ENCODE measurements around the gene CAMSAP1. TPM values are rescaled to one million over a fixed set of nuclear protein-coding genes. Genes with fewer than 3 reads are reported as not detected.

Gene CAMSAP1
- total and polyA plus RNA-seq, 4 donors = 41.7 to 58.8 (median 45.0) TPM

DNA sequence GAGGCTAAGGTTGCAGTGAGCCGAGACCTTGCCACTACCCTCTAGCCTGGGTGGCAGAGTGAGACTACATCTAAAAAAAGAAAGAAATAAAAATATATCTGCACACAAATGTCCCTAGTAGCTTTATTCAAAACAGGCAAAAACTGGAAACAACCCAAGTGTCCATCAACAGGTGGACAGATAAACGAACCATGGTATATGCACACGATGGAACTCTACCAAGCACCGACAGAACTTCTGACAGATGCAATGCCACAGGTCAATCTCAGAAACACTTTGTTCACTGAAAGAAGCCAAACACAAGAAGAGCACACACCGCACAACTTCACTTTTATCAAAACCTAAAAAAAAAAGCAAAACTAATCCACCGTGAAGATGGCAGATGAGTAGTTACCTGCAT is 30.4 kb downstream of the CAMSAP1 start:
- 85% methylated on average over 2 of the region's 6 CpGs for WGBS (ENCODE audit: insufficient coverage)
- H3K36me3 ChIP-seq (ENCODE audit: control insufficient read depth, insufficient read depth, low read length) = peaks cover 17% of the 10 kb centered on the region
- DNase-seq (ENCODE audit: low read depth in 4 of 6, low spot score in 6 of 6) = no peak

DNA sequence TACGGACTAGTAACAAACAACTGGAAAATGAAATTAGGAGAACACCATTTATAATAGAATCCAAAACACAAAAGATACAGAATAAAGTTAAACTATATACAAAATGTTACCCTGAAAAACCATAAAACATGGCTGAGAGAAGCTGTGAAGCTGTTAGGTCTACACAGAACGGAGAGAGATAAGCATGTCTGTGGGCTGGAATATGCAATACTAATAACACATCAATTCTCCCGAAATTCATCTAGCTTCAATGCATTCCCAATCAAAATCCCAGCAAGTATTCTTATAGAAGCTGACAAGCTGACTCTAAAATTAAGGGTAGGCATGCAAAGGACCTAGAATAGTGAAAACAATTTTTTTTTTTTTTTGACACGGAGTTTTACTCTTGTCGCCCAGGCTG is 32.5 kb downstream of the CAMSAP1 start:
- Histone ChIP-seq H3K27me3 (ENCODE audit: control insufficient read depth, insufficient read depth, low read length) (no peaks in the 10 kb centered on the region), H3K27ac (ENCODE audit: low read depth, low read length) (no peak overlapping the region), H3K4me1 (ENCODE audit: control insufficient read depth, insufficient read depth, low read length) (peaks cover 3% of the 10 kb centered on the region), H3K9me3 (ENCODE audit: control insufficient read depth, insufficient read depth, low read length) (no peaks in the 10 kb centered on the region), H3K36me3 (ENCODE audit: control insufficient read depth, insufficient read depth, low read length) (peaks cover 5% of the 10 kb centered on the region), H3K4me3 (ENCODE audit: low read depth, low read length) (no peak overlapping the region)
- no peak for DNase-seq (ENCODE audit: low read depth in 4 of 6, low spot score in 6 of 6)
- WGBS (ENCODE audit: insufficient coverage) = no CpG with 5 or more reads among the region's 5 CpGs

More for the DNA sequence above, 30.4 kb downstream of the CAMSAP1 start:
- H3K27me3 ChIP-seq (ENCODE audit: control insufficient read depth, insufficient read depth, low read length) = no peaks in the 10 kb centered on the region
- no peak overlapping the region for H3K27ac ChIP-seq (ENCODE audit: low read depth, low read length)
- no peaks in the 10 kb centered on the region for H3K9me3 ChIP-seq (ENCODE audit: control insufficient read depth, insufficient read depth, low read length)
- H3K4me3 ChIP-seq (ENCODE audit: low read depth, low read length) = no peak overlapping the region
- H3K4me1 ChIP-seq (ENCODE audit: control insufficient read depth, insufficient read depth, low read length) = peaks cover 9% of the 10 kb centered on the region

DNA sequence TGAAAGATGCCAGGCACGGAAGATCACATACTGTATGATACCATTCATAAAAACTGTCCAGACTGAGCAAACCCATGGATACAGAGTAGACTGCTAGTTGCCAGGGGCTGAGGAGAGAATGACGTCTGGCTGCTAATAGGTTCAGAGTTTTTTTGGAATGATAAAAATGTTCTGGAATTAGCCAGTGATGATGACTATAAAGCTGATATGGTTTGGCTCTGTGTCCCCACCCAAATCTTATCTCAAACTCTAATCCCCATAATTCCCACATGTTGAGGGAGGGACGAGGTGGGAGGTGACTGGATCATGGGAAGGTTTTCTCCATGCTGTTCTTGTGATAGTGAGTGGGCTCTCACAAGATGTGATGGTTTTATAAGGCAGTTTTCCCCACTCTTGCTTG is 37.4 kb downstream of the CAMSAP1 start:
- Histone ChIP-seq H3K27ac (ENCODE audit: low read depth, low read length) (no peak overlapping the region), H3K4me1 (ENCODE audit: control insufficient read depth, insufficient read depth, low read length) (peaks cover 3% of the 10 kb centered on the region), H3K27me3 (ENCODE audit: control insufficient read depth, insufficient read depth, low read length) (no peaks in the 10 kb centered on the region), H3K9me3 (ENCODE audit: control insufficient read depth, insufficient read depth, low read length) (no peaks in the 10 kb centered on the region), H3K36me3 (ENCODE audit: control insufficient read depth, insufficient read depth, low read length) (peaks cover 11% of the 10 kb centered on the region), H3K4me3 (ENCODE audit: low read depth, low read length) (no peak overlapping the region)
- no CpG with 5 or more reads among the region's 3 CpGs for WGBS (ENCODE audit: insufficient coverage)
- no peak for DNase-seq (ENCODE audit: low read depth in 4 of 6, low spot score in 6 of 6)

DNA sequence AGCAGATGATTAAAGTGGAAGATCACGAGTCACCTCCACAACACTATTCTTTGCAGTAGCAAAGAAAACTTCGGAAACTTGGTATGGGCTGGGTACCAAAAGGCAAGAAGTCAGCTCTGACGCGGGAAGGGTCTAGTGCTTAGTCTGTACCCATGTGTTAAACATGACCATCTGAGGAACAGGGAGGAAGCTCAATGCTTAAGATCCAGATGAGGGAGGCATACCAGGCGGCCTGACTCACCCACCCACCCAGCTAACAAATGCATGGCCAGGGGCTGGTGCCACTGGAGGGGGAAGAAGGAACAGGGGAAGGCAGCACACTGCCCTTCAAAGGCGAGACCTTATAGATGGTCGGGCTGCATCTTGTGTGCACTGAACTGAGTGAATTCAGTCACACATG is 41.8 kb downstream of the CAMSAP1 start:
- no peak overlapping the region for H3K27ac ChIP-seq (ENCODE audit: low read depth, low read length)
- no peak for DNase-seq (ENCODE audit: low read depth in 4 of 6, low spot score in 6 of 6)
- WGBS (ENCODE audit: insufficient coverage) = 98% methylated on average over 3 of the region's 7 CpGs
- H3K27me3 ChIP-seq (ENCODE audit: control insufficient read depth, insufficient read depth, low read length) = no peaks in the 10 kb centered on the region
- H3K4me1 ChIP-seq (ENCODE audit: control insufficient read depth, insufficient read depth, low read length) = peaks cover 3% of the 10 kb centered on the region
- H3K9me3 ChIP-seq (ENCODE audit: control insufficient read depth, insufficient read depth, low read length) = no peaks in the 10 kb centered on the region
- peaks cover 21% of the 10 kb centered on the region for H3K36me3 ChIP-seq (ENCODE audit: control insufficient read depth, insufficient read depth, low read length)
- no peak overlapping the region for H3K4me3 ChIP-seq (ENCODE audit: low read depth, low read length)

DNA sequence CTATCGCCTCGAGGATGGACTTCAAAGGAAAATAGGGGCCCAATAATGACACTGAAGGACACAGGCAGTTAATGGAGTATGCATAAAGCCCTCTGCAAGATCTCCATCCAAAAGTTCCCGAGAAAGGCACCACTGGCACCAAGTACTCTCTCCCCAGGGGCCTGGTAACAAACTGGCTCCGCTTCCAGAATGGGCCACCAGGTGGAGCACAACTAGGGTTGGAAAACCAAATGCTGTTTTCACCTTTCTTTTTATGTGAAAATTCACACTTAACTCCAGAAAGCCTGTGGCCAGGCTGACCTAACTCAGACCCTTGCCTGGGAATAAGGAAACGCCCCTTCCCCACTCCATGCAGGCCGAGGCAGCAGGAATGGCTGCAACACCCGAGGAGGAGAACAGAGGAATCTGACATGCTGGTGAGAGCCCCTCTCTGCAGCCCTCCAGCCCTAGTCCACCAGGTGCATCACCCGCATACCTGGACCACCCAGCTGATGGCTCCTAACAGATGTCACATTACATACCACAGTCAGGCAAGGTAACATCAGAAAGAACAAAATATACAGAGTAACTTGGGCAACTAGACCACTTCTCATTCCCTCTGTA is 42.8 kb downstream of the CAMSAP1 start:
- DNase-seq (ENCODE audit: low read depth in 4 of 6, low spot score in 6 of 6) = peak in 4 of 6 donors; percentile 38 to 85 (median 61)
- Histone ChIP-seq H3K36me3 (ENCODE audit: control insufficient read depth, insufficient read depth, low read length) (peaks cover 25% of the 10 kb centered on the region), H3K4me3 (ENCODE audit: low read depth, low read length) (no peak overlapping the region), H3K27me3 (ENCODE audit: control insufficient read depth, insufficient read depth, low read length) (no peaks in the 10 kb centered on the region), H3K4me1 (ENCODE audit: control insufficient read depth, insufficient read depth, low read length) (peaks cover 3% of the 10 kb centered on the region), H3K27ac (ENCODE audit: low read depth, low read length) (no peak overlapping the region), H3K9me3 (ENCODE audit: control insufficient read depth, insufficient read depth, low read length) (no peaks in the 10 kb centered on the region)
- 28% methylated on average over 8 of the region's 8 CpGs for WGBS (ENCODE audit: insufficient coverage)

DNA sequence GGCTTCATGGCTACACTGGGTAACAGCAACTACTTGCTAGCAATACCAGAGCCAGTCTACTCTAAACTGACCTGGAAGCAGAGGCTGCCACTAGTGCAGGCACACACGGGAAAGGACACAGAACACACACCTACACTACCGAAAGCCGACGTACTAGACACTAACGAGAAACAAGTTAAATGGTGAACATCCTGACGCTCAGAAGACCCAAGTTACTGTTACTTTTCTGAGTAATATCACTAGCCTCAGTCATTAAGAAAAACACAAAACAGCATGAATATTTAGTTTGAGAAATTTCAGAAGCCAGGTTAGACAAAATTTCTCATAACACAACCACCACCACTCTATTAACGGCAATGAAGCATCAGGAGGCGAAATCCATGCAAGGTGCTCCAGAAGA is 44.5 kb downstream of the CAMSAP1 start:
- DNase-seq (ENCODE audit: low read depth in 4 of 6, low spot score in 6 of 6) = no peak
- H3K4me1 ChIP-seq (ENCODE audit: control insufficient read depth, insufficient read depth, low read length) = peaks cover 3% of the 10 kb centered on the region
- H3K27me3 ChIP-seq (ENCODE audit: control insufficient read depth, insufficient read depth, low read length) = no peaks in the 10 kb centered on the region
- H3K4me3 ChIP-seq (ENCODE audit: low read depth, low read length) = no peak overlapping the region
- peaks cover 30% of the 10 kb centered on the region for H3K36me3 ChIP-seq (ENCODE audit: control insufficient read depth, insufficient read depth, low read length)
- 97% methylated on average over 3 of the region's 8 CpGs for WGBS (ENCODE audit: insufficient coverage)
- H3K27ac ChIP-seq (ENCODE audit: low read depth, low read length) = no peak overlapping the region
- no peaks in the 10 kb centered on the region for H3K9me3 ChIP-seq (ENCODE audit: control insufficient read depth, insufficient read depth, low read length)

DNA sequence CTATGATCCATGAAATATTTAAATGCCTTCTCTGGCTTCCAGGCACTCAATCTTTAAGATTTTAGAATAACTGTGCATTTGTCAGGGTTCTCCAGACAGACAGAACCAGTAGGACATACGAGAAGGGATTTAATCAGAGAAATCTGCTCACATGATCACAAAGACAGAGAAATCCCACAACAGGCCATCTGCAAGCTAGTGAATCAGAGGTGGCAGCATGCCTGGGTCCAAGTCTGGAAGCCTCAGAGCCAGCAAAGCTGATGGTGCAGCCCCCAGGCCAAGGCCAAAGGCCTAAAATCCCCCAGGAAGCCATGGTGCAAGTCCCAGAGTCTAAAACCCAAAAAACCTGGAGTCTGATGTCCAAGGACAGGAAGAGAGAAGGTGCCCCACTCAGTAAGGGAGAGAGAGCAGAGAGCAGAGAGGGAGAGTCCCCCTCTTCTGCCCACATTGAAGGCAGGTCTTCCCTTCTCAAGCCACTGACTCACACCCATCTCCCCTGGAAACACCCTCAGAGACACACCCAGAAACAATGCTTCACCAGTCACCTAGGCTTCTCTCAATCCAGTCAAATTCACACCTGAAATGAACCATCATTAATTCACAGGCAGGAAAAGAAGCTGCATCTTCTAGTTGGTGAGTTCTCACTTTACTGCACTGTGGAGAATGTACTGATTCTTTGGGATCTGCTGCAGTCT is 48.7 kb downstream of the CAMSAP1 start:
- no peak overlapping the region for H3K27ac ChIP-seq (ENCODE audit: low read depth, low read length)
- WGBS (ENCODE audit: insufficient coverage) = 100% methylated on average over 1 of the region's 1 CpG
- DNase-seq (ENCODE audit: low read depth in 4 of 6, low spot score in 6 of 6) = no peak
- peaks cover 37% of the 10 kb centered on the region for H3K36me3 ChIP-seq (ENCODE audit: control insufficient read depth, insufficient read depth, low read length)
- no peaks in the 10 kb centered on the region for H3K27me3 ChIP-seq (ENCODE audit: control insufficient read depth, insufficient read depth, low read length)
- no peak overlapping the region for H3K4me3 ChIP-seq (ENCODE audit: low read depth, low read length)
- no peaks in the 10 kb centered on the region for H3K4me1 ChIP-seq (ENCODE audit: control insufficient read depth, insufficient read depth, low read length)
- H3K9me3 ChIP-seq (ENCODE audit: control insufficient read depth, insufficient read depth, low read length) = no peaks in the 10 kb centered on the region

DNA sequence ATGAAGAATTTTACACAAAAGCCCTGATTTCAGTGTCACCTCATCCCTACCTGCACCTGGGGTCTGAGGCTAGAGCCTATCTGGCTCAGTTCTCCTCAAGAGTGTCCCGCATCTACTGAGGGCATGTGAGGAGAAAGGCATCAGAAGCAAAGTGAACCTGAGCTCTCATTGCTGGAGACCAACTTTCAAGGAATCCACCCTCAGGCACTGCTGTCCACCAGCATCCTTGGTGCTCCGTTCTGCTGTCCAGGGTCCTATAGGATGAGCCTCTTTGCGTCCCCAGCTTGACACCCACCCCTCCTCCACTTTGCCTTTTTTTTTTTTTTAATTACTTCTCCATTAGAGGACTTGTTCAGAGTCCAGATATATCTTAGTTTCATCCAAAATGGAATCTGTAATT is 49.5 kb downstream of the CAMSAP1 start:
- 100% methylated on average over 1 of the region's 3 CpGs for WGBS (ENCODE audit: insufficient coverage)
- Histone ChIP-seq H3K27ac (ENCODE audit: low read depth, low read length) (no peak overlapping the region), H3K9me3 (ENCODE audit: control insufficient read depth, insufficient read depth, low read length) (no peaks in the 10 kb centered on the region), H3K36me3 (ENCODE audit: control insufficient read depth, insufficient read depth, low read length) (peaks cover 44% of the 10 kb centered on the region), H3K4me1 (ENCODE audit: control insufficient read depth, insufficient read depth, low read length) (no peaks in the 10 kb centered on the region), H3K27me3 (ENCODE audit: control insufficient read depth, insufficient read depth, low read length) (no peaks in the 10 kb centered on the region), H3K4me3 (ENCODE audit: low read depth, low read length) (no peak overlapping the region)
- DNase-seq (ENCODE audit: low read depth in 4 of 6, low spot score in 6 of 6) = no peak

DNA sequence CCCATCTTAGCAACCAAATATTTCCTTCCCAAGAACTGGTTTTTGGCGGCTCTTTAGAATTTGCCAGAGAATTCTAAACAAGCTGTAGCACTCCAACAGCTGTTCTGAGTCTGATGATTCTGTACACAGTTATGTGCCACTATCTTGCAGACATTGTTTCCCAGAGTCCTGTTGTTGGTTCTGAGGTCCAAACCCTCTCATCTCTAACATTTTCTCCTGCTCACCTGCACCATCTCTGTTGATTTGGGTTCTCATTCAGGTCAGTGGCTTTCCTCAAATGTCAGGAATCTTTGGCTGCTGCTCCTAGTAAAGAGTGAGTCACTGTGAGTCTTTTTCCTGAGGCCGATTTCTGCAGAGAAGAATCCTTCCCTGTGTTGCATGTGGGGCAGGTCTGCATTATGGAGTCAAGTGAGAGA is 50.0 kb downstream of the CAMSAP1 start:
- WGBS (ENCODE audit: insufficient coverage) = 100% methylated on average over 2 of the region's 2 CpGs
- no peaks in the 10 kb centered on the region for H3K9me3 ChIP-seq (ENCODE audit: control insufficient read depth, insufficient read depth, low read length)
- no peak overlapping the region for H3K27ac ChIP-seq (ENCODE audit: low read depth, low read length)
- no peak overlapping the region for H3K4me3 ChIP-seq (ENCODE audit: low read depth, low read length)
- H3K27me3 ChIP-seq (ENCODE audit: control insufficient read depth, insufficient read depth, low read length) = no peaks in the 10 kb centered on the region
- H3K36me3 ChIP-seq (ENCODE audit: control insufficient read depth, insufficient read depth, low read length) = peaks cover 46% of the 10 kb centered on the region
- no peak for DNase-seq (ENCODE audit: low read depth in 4 of 6, low spot score in 6 of 6)
- H3K4me1 ChIP-seq (ENCODE audit: control insufficient read depth, insufficient read depth, low read length) = no peaks in the 10 kb centered on the region

DNA sequence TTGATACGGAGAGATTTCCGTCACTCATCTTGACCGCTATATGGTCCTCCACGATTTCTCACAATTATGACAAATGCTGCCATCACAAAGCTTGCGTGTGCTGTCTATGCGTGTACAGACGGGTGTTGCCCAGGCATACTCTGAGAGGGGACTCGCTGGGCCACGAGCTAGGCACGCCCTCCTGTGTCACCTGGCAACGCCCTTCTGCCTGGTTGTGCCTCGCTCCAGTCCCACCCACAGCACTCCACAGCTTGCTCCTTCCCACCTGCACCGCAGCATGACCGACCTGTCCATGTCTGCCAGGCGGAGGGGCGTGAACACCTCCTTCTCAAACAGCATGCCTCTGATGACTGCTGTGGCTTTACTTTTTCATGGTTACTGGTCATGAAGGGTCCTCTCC is 55.6 kb downstream of the CAMSAP1 start:
- H3K36me3 ChIP-seq (ENCODE audit: control insufficient read depth, insufficient read depth, low read length) = peaks cover 37% of the 10 kb centered on the region

More for the DNA sequence above, 55.6 kb downstream of the CAMSAP1 start:
- Histone ChIP-seq H3K27ac (ENCODE audit: low read depth, low read length) (no peak overlapping the region), H3K9me3 (ENCODE audit: control insufficient read depth, insufficient read depth, low read length) (no peaks in the 10 kb centered on the region), H3K4me3 (ENCODE audit: low read depth, low read length) (no peak overlapping the region), H3K27me3 (ENCODE audit: control insufficient read depth, insufficient read depth, low read length) (no peaks in the 10 kb centered on the region), H3K4me1 (ENCODE audit: control insufficient read depth, insufficient read depth, low read length) (no peaks in the 10 kb centered on the region)
- DNase-seq (ENCODE audit: low read depth in 4 of 6, low spot score in 6 of 6) = no peak
- 95% methylated on average over 16 of the region's 16 CpGs for WGBS (ENCODE audit: insufficient coverage)
